Neural crest cell (in vitro differentiated cells): Measurements from ENCODE around the gene FAM168A. TPM values are rescaled to one million over a fixed set of nuclear protein-coding genes. Genes with fewer than 3 reads are reported as not detected.

Experiments
- DNase-seq: peaks from one replicate; pipeline ENCODE4 v3.0.0; 2021; ENCODE audit warnings: low read depth, mixed read lengths, low spot score
- H3K27ac Mint-ChIP-seq: one replicate; pipeline ENCODE4 v1.8.0; 2021; ENCODE audit warnings: mild to moderate bottlenecking, mixed read lengths; ENCODE audit not compliant: unreplicated experiment
- H3K27me3 Mint-ChIP-seq: 2 replicates; pipeline ENCODE4 v1.8.0; 2021; ENCODE audit warnings: low read depth, mild to moderate bottlenecking, mixed read lengths
- H3K36me3 Mint-ChIP-seq: 2 replicates; pipeline ENCODE4 v1.8.0; 2021; ENCODE audit warnings: low read depth, mild to moderate bottlenecking, mixed read lengths
- H3K4me1 Mint-ChIP-seq: 2 replicates; pipeline ENCODE4 v1.8.0; 2021; ENCODE audit warnings: mixed read lengths
- H3K4me3 Mint-ChIP-seq: one replicate; pipeline ENCODE4 v1.8.0; 2021; ENCODE audit warnings: mild to moderate bottlenecking, mixed read lengths
- H3K9me3 Mint-ChIP-seq: 2 replicates; pipeline ENCODE4 v1.8.0; 2021; ENCODE audit warnings: mixed read lengths
- CTCF ChIP-seq: fragments of 200-600 bp; sonication (generic); conservative IDR thresholded peaks from 2 replicates; pipeline ENCODE4 v1.5.0; 2021; ENCODE audit warnings: antibody characterized with exemption, mild to moderate bottlenecking
- total RNA-seq: library from RNA; stranded (reverse); gene quantifications from 2 replicates; pipeline ENCODE4 v1.2.1, GENCODE V29; 2021

The FAM168A gene
- total RNA-seq, 1 donor from 2014 or later: 46.6 TPM

DNA sequence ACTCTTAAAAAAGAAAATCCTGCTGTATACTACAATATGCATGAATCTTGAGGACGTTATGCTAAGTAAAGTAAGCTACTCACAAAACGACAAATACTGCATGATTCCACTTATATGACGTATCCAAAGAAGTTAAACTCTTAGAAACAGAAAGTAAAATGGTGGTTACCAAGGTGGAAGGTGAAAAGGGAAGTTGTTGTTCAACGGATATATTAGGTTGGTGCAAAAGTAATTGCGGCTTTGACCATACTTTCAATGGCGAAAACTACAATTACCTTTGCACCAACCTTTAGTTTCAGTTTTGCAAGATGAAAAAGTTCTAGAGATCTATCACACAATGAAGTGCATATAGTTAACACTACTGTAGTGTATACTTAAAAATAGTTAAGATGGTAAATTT is 101.8 kb downstream of the FAM168A start:
- no peak for TF ChIP-seq CTCF
- Mint-ChIP-seq H3K9me3 (peaks cover 12% of the 10 kb centered on the region), H3K4me3 (no peak overlapping the region)

GRCh38 chr11:73495731-73496130 is 102.2 kb downstream of the FAM168A start:
- no peak for TF ChIP-seq CTCF
- no peak overlapping the region for H3K27ac Mint-ChIP-seq
- DNase-seq: no peak
- peaks cover 11% of the 10 kb centered on the region for H3K9me3 Mint-ChIP-seq
- H3K4me3 Mint-ChIP-seq: no peak overlapping the region
- peaks cover 35% of the 10 kb centered on the region for H3K36me3 Mint-ChIP-seq
- peaks cover 11% of the 10 kb centered on the region for H3K4me1 Mint-ChIP-seq
- no peaks in the 10 kb centered on the region for H3K27me3 Mint-ChIP-seq

More for the DNA sequence above, 101.8 kb downstream of the FAM168A start:
- peaks cover 15% of the 10 kb centered on the region for H3K4me1 Mint-ChIP-seq
- no peak for DNase-seq
- H3K27ac Mint-ChIP-seq: no peak overlapping the region
- no peaks in the 10 kb centered on the region for H3K27me3 Mint-ChIP-seq
- H3K36me3 Mint-ChIP-seq: peaks cover 39% of the 10 kb centered on the region

- Mint-ChIP-seq H3K4me1 (peaks cover 9% of the 10 kb centered on the region), H3K36me3 (peaks cover 25% of the 10 kb centered on the region), H3K27me3 (no peaks in the 10 kb centered on the region), H3K27ac (peak overlapping the region; percentile 29), H3K9me3 (peaks cover 11% of the 10 kb centered on the region), H3K4me3 (no peak overlapping the region)
- no peak for TF ChIP-seq CTCF
- DNase-seq: no peak
Observed at GRCh38 chr11:73493956-73494598, 103.8 kb downstream of the FAM168A start.

DNA sequence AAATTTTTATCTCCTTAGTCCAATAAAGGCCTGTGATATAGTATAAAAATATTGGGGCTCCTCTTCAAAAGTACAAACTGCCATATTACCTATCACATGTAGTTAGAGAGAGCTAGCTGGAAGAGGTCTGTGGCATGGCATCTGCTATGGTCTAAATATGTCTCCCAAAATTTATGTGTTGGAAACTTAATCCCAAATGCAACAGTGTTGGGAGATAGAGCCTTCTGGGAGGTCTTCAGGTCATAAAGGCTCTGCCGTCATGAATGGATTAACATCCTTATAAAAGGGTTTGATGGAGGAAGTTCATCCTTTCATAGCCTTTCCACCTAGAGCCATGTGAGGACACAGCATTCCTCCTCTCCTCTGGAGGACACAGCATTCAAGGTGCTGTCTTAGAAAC is 116.3 kb downstream of the FAM168A start:
- Mint-ChIP-seq H3K4me3 (no peak overlapping the region), H3K9me3 (peaks cover 10% of the 10 kb centered on the region), H3K27ac (no peak overlapping the region), H3K36me3 (peaks cover 7% of the 10 kb centered on the region), H3K4me1 (peaks cover 4% of the 10 kb centered on the region), H3K27me3 (no peaks in the 10 kb centered on the region)
- DNase-seq: no peak
- TF ChIP-seq CTCF: no peak

- no peak overlapping the region for H3K27ac Mint-ChIP-seq
- peaks cover 7% of the 10 kb centered on the region for H3K36me3 Mint-ChIP-seq
- peaks cover 10% of the 10 kb centered on the region for H3K9me3 Mint-ChIP-seq
- H3K4me3 Mint-ChIP-seq: no peak overlapping the region
- no peak for TF ChIP-seq CTCF
- no peak for DNase-seq
- no peaks in the 10 kb centered on the region for H3K27me3 Mint-ChIP-seq
- peaks cover 4% of the 10 kb centered on the region for H3K4me1 Mint-ChIP-seq
Observed at GRCh38 chr11:73480677-73481076, 117.2 kb downstream of the FAM168A start.
